MM.1S (cell line): Measurements from ENCODE around the gene CFAP61.

Experiments used
- CTCF ChIP-seq: fragments of 300-600 bp; sonication (generic); IDR thresholded peaks from 2 replicates; pipeline ENCODE4 v1.5.1; 2016; ENCODE audit warnings: antibody characterized with exemption, low read length, mixed read lengths
- EZH2 ChIP-seq: fragments of 300-600 bp; sonication (generic); optimal IDR thresholded peaks from 2 replicates; pipeline ENCODE3; 2017; ENCODE audit warnings: low read depth, mild to moderate bottlenecking, antibody characterized with exemption, low read length, mixed read lengths
- EZH2phosphoT487 ChIP-seq: fragments of 300-600 bp; sonication (generic); IDR thresholded peaks from 2 replicates; pipeline ENCODE4 v1.6.1; 2018; ENCODE audit warnings: antibody characterized with exemption, low read length

GRCh38 chr20:20407891-20408805, 355.8 kb downstream of the CFAP61 start:
- TF ChIP-seq CTCF, result peak; percentile 22
- TF ChIP-seq EZH2, result no peak
- no peak for TF ChIP-seq EZH2phosphoT487
